Activated naive CD8-positive, alpha-beta T cell treated with anti-CD3 and anti-CD28 coated beads, Interleukin-2, amount 50 U/mL, for 16 hours (primary cell): Measurements from ENCODE around the gene ZFYVE19.

Source experiments
- DNase-seq: peaks from one replicate; pipeline ENCODE4 v3.0.0-alpha.2; 2020; ENCODE audit warnings: low read depth, low spot score

The ZFYVE19 gene

DNA sequence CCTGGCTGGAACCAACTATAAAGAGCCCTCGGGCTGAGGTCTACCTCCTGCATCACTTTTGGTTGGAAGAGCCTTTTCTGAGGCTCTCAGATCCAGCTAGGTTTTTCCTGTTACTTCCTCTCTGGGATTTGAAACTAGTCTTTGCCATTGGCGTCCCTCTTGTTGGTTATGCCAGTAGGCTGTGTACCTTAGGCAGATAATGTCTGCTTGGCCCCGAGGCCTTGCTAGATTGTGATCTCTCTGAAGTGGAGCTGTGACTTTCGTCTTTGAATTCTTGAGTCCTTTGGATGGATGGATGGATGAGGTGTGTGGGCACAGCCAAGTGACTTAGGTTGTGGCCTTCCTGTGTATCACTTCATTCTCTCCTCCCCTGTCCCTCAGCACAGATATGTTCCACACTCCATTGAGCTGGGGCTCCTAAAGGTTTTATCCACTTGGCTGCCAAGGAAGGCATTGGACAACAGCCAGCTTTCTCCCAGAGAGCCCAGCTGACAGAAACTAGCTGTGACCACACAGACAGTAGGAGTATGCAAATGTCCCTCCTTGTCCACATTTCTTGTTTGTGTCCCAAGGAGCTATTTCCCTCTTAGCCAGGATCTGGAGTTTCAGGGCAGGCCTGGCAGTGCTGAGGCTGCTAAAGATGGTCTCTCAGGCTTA lies 8.3 kb downstream of the ZFYVE19 start:
- no peak for DNase-seq

DNA sequence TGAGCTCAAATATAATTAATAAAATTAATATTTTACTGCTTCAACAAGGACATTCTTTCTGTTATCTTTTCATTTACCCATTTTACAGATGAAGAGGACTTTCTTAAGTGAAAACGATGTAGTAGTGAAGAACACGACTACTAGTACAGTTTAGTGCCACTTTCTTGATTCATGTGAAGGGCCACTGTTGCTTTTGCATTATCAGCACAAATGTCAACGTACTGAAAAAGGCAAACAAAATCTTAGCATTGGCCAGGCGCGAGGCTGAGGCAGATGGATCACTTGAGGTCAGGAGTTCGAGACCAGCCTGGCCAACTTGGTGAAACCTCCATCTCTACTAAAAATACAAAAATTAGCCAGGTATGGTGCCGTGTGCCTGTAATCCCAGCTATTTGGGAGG lies 12.2 kb downstream of the ZFYVE19 start:
- DNase-seq: no peak

DNA sequence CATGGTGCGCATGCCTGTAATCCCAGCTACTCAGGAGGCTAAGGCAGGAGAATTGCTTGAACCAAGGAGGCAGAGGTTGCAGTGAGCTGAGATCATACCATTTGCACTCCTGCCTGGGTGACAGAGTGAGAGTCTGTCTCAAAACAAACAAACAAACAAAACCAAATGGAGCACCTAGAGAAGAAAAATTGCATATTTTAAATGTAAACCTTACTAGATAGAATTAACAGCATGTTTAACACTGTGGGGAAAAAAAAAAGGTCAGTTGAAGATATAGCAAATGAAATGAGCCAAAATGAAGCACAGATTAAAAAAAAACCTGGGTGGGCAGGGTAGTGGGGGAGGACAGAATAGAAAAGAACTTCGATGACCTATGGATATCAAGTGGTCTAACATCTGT lies 14.3 kb downstream of the ZFYVE19 start:
- DNase-seq: no peak

DNA sequence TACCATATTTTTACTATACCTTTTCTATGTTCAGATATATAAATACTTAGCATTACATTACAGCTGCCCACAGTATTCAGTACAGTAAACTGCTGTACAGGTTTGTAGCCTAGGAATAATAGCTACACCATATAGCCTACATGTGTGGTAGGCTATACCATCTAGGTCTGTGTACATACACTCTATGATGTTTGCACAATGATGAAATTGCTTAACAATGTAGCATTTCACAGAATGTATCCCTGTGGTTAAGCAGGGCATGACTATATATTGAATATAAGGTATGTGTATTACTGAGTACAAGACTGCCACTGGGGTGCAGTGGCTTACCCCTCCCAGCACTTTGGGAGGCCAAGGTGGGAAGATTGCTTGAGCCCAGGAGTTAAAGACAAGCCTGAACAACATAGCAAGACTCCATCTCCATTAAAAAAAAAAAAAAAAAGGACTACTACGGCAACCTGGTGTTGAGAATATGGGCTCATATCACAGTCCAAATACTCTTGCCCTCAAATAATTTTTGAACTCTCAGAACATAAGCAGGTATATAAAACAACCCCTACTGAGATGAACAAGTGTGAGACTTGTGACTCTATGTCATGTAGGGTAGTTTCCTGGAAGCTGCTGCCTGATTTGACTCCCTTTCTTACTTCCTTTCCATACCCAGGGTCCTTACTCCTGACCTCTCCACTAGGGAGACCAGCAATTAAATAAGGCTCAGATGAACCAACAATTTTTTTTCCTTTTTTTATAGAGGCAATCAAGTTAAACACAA lies 16.9 kb downstream of the ZFYVE19 start:
- no peak for DNase-seq

GRCh38 chr15:40825661-40826422 lies 19.0 kb downstream of the ZFYVE19 start:
- no peak for DNase-seq

DNA sequence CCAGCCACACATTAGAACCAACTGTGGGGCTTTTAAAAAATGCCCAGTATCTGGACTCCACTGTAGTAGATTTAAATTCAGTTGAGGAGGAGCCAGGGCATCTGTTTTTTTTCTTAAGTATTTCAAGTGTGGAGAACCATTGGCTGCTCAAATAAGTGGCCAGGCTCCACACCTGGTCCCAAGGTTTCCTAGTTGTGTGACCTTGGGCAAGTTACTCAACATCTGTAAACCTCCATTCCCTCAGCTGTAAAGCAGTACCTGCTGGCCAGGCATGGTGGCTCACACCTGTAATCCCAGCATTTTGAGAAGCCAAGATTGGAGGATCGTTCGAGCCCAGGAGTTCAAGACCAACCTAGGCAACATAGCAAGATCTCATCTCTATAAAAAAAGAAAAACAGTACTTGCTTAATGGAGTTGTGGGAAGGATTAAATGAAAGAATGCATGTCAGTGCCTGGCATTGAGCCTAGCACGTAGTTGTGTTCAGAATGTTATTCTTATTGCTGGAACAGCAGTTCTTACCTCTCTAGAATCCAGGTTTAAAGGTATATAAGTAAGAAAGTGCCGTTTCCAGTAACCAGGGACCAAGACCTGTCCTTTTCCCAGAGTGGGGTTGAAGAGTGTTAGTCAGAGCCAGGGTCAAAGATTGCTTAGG lies 19.7 kb downstream of the ZFYVE19 start:
- DNase-seq: no peak

DNA sequence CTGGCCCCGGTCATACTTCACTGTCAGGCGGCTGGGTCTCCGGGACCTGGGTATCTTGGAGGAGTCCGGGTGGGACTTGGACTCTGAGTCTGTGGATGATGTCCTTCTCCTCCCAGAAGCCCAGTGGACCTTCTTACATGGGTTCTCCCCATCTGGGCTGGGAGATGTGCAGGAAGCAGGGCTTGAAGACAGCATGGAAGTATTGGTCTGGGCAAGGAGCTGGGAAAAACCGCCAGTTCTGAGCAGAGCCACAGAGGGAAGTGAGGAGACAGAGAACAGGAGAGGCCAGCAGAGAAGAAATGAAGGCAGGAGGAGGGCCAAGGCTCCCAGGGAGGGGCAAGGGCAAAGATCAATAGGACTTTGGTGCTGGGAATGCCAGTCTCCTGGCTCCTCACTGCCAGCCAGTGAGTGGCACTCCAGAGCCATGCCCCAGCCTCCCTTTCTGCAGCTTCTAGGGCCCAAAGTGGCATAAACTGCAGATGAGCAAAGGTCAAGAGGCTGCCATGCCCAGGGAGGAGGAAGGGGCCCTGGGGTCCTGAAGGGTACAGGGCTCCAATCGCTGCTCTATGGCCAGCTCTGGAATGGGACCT lies 21.7 kb downstream of the ZFYVE19 start, which contains the start of gene PPP1R14D:
PPP1R14D (minus strand) TSS at position 262 of the 590 bp plus-strand sequence; CDS start at position 195, 67 bp downstream.
- no peak for DNase-seq

GRCh38 chr15:40829115-40829514 lies 22.2 kb downstream of the ZFYVE19 start:
- DNase-seq: no peak

- no peak for DNase-seq
Measured at GRCh38 chr15:40830884-40831283, 24.0 kb downstream of the ZFYVE19 start.

GRCh38 chr15:40831861-40832260 lies 25.0 kb downstream of the ZFYVE19 start:
- DNase-seq: no peak

GRCh38 chr15:40832903-40833302 lies 26.0 kb downstream of the ZFYVE19 start:
- no peak for DNase-seq

GRCh38 chr15:40836020-40836419 lies 29.1 kb downstream of the ZFYVE19 start:
- no peak for DNase-seq

- DNase-seq: no peak
Measured at GRCh38 chr15:40838756-40839155, 31.9 kb downstream of the ZFYVE19 start.

DNA sequence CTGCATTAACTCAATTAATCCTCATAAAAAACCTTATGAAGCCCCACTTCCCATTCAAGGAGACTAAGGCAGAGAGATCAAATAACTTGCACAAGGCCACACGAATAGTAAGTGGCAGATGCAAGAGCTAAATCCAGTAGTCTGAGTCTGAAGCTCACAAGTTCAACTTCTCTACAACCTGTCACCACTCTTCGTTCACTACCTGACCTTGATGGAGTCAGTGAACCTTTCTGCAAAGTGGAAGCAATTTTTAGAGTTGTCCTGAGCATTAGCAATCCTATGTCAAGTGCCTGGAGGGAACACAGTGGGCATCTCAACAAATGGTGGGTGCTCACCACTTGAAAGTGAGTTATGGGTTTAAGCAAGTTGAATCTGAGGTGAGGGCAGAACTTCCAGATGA lies 34.9 kb downstream of the ZFYVE19 start:
- no peak for DNase-seq

DNA sequence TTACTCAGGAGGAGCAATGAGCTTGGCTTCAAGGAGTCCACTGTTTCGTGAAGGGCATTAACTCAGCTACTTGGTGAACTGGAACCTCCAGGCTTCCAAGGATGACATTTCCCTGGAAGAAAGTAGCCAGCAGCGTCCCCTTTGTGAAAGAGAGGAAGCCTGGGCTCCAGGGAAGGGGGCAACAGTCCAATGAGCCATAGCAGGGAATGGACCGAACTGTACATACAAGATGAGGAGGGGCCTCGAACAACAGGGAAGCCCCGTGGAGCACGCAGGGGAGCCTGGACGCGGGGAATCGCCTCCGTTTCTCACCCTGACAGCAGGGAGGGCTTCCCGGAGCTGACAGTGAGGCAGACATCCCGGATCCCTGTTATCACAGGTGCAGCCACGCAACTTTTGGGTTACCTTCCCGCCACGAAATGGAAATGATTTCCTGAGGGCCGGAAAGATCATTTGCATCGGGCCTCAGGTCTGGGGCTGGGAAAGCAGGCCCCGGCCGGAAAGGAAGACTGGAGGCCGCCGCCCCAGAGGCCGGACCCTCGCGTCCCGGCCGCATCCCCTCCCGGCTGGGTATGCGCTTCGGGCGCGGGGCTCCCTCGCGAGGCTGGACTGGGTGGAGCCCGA lies 36.5 kb downstream of the ZFYVE19 start:
- DNase-seq: no peak

DNA sequence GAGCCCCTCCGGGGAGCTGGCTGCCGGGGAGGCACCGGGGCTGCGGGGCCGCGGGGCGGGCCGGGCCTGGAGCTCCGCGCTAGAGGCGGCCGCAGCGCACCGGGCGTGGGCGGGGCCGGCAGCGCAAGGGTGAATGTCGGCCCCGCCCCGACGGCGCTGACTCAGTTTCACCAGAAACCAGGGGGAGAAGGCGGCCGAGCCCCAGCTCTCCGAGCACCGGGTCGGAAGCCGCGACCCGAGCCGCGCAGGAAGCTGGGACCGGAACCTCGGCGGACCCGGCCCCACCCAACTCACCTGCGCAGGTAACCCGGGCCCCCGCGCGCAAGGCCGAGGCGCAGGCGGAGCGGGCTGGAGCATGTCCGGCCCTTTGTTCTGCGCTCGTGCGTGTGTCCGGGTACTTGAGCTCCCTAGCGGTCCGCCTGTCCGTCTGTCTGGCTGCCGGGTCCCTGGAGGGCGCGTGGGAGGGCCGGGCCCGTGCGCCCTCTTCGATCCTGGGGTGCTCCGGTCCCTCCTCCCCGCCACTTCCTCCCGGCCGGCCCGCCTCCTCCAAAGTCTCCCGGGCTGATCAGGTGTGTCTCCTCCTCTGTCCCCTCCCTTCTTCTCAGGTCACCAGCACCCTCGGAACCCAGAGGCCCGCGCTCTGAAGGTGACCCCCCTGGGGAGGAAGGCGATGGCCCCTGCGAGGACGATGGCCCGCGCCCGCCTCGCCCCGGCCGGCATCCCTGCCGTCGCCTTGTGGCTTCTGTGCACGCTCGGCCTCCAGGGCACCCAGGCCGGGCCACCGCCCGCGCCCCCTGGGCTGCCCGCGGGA lies 37.2 kb downstream of the ZFYVE19 start, which contains the start of gene SPINT1:
SPINT1 (plus strand) TSS at position 164 of the 811 bp plus-strand sequence; CDS start at position 671, 507 bp downstream.
- peak; percentile 36 for DNase-seq

DNA sequence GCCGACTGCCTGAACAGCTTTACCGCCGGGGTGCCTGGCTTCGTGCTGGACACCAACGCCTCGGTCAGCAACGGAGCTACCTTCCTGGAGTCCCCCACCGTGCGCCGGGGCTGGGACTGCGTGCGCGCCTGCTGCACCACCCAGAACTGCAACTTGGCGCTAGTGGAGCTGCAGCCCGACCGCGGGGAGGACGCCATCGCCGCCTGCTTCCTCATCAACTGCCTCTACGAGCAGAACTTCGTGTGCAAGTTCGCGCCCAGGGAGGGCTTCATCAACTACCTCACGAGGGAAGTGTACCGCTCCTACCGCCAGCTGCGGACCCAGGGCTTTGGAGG lies 37.8 kb downstream of the ZFYVE19 start:
- DNase-seq: no peak

DNA sequence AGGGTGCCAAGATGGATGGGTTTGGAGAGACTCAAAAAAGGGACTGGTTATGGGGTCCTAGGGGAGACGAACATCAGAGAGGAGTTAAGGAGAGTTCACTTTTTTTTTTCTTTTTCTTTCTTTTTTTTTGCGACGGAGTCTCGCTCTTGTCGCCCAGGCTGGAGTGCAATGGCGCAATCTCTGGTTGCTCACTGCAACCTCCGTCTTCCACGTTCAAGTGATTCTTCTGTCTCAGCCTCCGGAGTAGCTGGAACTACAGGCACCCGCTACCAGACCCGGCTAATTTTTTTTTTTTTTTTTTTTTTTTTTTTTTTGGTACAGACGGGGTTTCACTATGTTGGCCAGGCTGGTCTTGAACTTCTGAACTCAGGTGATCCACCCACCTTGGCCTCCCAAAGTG lies 38.1 kb downstream of the ZFYVE19 start:
- no peak for DNase-seq

GRCh38 chr15:40845511-40846284 lies 38.8 kb downstream of the ZFYVE19 start:
- no peak for DNase-seq
